GM23338 (cell line): ENCODE measurements around the gene ARHGAP27. TPM values are rescaled to one million over a fixed set of nuclear protein-coding genes. Genes with fewer than 3 reads are reported as not detected.

Experiments
- ATAC-seq: fragments of 200-7000 bp; cut with Tn5 transposase; 3 replicates; pipeline ENCODE4 v1.9.1; 2020
- DNase-seq: peaks from one replicate; pipeline ENCODE4 v3.0.0-alpha.2; 2015; ENCODE audit warnings: low spot score
- H2AFZ ChIP-seq: fragments of 200-600 bp; sonication (generic); 2 replicates; pipeline ENCODE4 v1.8.0; 2016; ENCODE audit warnings: antibody characterized with exemption, mild to moderate bottlenecking, moderate library complexity
- H3F3A ChIP-seq: fragments of 200-600 bp; sonication (generic); replicated peaks from 2 replicates; pipeline ENCODE4 v1.8.0; 2017; ENCODE audit warnings: antibody characterized with exemption, mixed run types, low read depth
- H3K27ac ChIP-seq: fragments of 200-600 bp; sonication (generic); 2 replicates; pipeline ENCODE4 v1.6.1; 2016; ENCODE audit warnings: low read depth
- H3K27me3 ChIP-seq: fragments of 200-600 bp; sonication (generic); 2 replicates; pipeline ENCODE4 v1.8.0; 2016; ENCODE audit warnings: mild to moderate bottlenecking, mixed run types, moderate library complexity; ENCODE audit not compliant: insufficient read depth
- H3K36me3 ChIP-seq: fragments of 200-600 bp; sonication (generic); 2 replicates; pipeline ENCODE4 v1.8.0; 2016; ENCODE audit warnings: mild to moderate bottlenecking; ENCODE audit not compliant: insufficient read depth
- H3K4me1 ChIP-seq: fragments of 200-600 bp; sonication (generic); 2 replicates; pipeline ENCODE4 v1.8.0; 2016; ENCODE audit warnings: mild to moderate bottlenecking, moderate library complexity; ENCODE audit not compliant: insufficient read depth
- H3K4me2 ChIP-seq: fragments of 200-600 bp; sonication (generic); 2 replicates; pipeline ENCODE4 v1.7.1; 2017; ENCODE audit warnings: mixed run types
- H3K4me3 ChIP-seq: fragments of 200-600 bp; sonication (generic); 2 replicates; pipeline ENCODE4 v1.6.1; 2016; ENCODE audit warnings: mixed run types
- H3K79me2 ChIP-seq: fragments of 200-600 bp; sonication (generic); replicated peaks from 2 replicates; pipeline ENCODE4 v1.8.0; 2017; ENCODE audit warnings: mild to moderate bottlenecking; ENCODE audit not compliant: insufficient read depth
- H3K9me2 ChIP-seq: fragments of 200-600 bp; sonication (generic); 2 replicates; pipeline ENCODE4 v1.8.0; 2017; ENCODE audit not compliant: insufficient read depth
- H4K20me1 ChIP-seq: fragments of 200-600 bp; sonication (generic); replicated peaks from 2 replicates; pipeline ENCODE4 v1.8.0; 2017; ENCODE audit warnings: mild to moderate bottlenecking; ENCODE audit not compliant: insufficient read depth
- H3K27ac Mint-ChIP-seq: 2 replicates; pipeline ENCODE4 v1.8.0; 2020; ENCODE audit warnings: inconsistent platforms, mild to moderate bottlenecking, moderate library complexity, mixed read lengths
- H3K27me3 Mint-ChIP-seq: 3 replicates; pipeline ENCODE4 v1.8.0; 2022; ENCODE audit warnings: low read depth, mild to moderate bottlenecking, moderate library complexity, mixed read lengths, inconsistent platforms; ENCODE audit not compliant: insufficient read depth, poor library complexity
- H3K36me3 Mint-ChIP-seq: 3 replicates; pipeline ENCODE4 v1.8.0; 2021; ENCODE audit warnings: low read depth, mild to moderate bottlenecking, inconsistent platforms, moderate library complexity, mixed read lengths
- H3K4me1 Mint-ChIP-seq: 3 replicates; pipeline ENCODE4 v1.8.0; 2020; ENCODE audit warnings: mild to moderate bottlenecking, inconsistent platforms, mixed read lengths
- H3K4me3 Mint-ChIP-seq: 3 replicates; pipeline ENCODE4 v1.8.0; 2021; ENCODE audit warnings: moderate library complexity, mild to moderate bottlenecking, inconsistent platforms, mixed read lengths
- H3K9me3 Mint-ChIP-seq: 3 replicates; pipeline ENCODE4 v1.8.0; 2020; ENCODE audit warnings: moderate library complexity, mild to moderate bottlenecking, inconsistent platforms, mixed read lengths
- CREB1 ChIP-seq: fragments of 250-450 bp; sonication (Bioruptor Pico); IDR thresholded peaks from 2 replicates; pipeline ENCODE4 v1.5.0; 2020; ENCODE audit warnings: low read depth, mild to moderate bottlenecking, moderate library complexity
- CTCF ChIP-seq, 2 experiments: fragments of 200-600 bp in 1 of 2; sonication (generic) in 1 of 2; conservative IDR thresholded peaks; 2 replicates each; pipeline versions ENCODE4 v1.5.1 to v1.6.1; 2016 to 2017; ENCODE audit warnings: antibody characterized with exemption in 2 of 2, low read depth in 2 of 2, mild to moderate bottlenecking in 2 of 2, moderate library complexity in 1 of 2
- EZH2 ChIP-seq: fragments of 200-600 bp; sonication (generic); IDR thresholded peaks from one replicate; pipeline ENCODE4 v1.8.0; 2017; ENCODE audit warnings: antibody characterized with exemption, mild to moderate bottlenecking, low read depth; ENCODE audit not compliant: unreplicated experiment
- JUNB ChIP-seq: IDR thresholded peaks from one replicate; pipeline ENCODE4 v1.6.1; 2016; ENCODE audit warnings: antibody characterized with exemption; ENCODE audit not compliant: unreplicated experiment
- NANOG ChIP-seq: IDR thresholded peaks from 2 replicates; pipeline ENCODE4 v1.6.1; 2016; ENCODE audit warnings: antibody characterized with exemption, borderline replicate concordance
- REST ChIP-seq: IDR thresholded peaks from one replicate; pipeline ENCODE4 v1.6.1; 2018; ENCODE audit warnings: antibody characterized with exemption; ENCODE audit not compliant: unreplicated experiment
- ZNF114 ChIP-seq: fragments of 250-450 bp; sonication (Bioruptor Pico); IDR thresholded peaks from 2 replicates; pipeline ENCODE4 v1.5.0; 2020; ENCODE audit warnings: mild to moderate bottlenecking, moderate library complexity
- polyA plus RNA-seq: library from polyadenylated mRNA; unstranded; fragments of >200 nt; fragmentation: Nextera tagmentation; extraction: Ambion mirVana; gene quantifications from 2 replicates; pipeline ENCODE4 v1.2.1, GENCODE V29; 2016
- total RNA-seq: library from RNA; depleted of rRNA; stranded (reverse); fragments of >200 nt; shearing (Covaris generic); gene quantifications from 2 replicates; pipeline ENCODE4 v1.2.3, GENCODE V29; 2014
- TF ChIP-seq, protein P1 (sequence below): IDR thresholded peaks from 2 replicates; pipeline ENCODE4 v1.6.1; 2016; ENCODE audit warnings: antibody characterized with exemption
- TF ChIP-seq, protein P2 (sequence below): fragments of 250-450 bp; sonication (Bioruptor Pico); IDR thresholded peaks from 2 replicates; pipeline ENCODE4 v1.5.0; 2020; ENCODE audit warnings: mild to moderate bottlenecking, moderate library complexity

ARHGAP27 gene
- total and polyA plus RNA-seq, 2 experiments from 2014 or later: 5.9 to 17.7 TPM

DNA sequence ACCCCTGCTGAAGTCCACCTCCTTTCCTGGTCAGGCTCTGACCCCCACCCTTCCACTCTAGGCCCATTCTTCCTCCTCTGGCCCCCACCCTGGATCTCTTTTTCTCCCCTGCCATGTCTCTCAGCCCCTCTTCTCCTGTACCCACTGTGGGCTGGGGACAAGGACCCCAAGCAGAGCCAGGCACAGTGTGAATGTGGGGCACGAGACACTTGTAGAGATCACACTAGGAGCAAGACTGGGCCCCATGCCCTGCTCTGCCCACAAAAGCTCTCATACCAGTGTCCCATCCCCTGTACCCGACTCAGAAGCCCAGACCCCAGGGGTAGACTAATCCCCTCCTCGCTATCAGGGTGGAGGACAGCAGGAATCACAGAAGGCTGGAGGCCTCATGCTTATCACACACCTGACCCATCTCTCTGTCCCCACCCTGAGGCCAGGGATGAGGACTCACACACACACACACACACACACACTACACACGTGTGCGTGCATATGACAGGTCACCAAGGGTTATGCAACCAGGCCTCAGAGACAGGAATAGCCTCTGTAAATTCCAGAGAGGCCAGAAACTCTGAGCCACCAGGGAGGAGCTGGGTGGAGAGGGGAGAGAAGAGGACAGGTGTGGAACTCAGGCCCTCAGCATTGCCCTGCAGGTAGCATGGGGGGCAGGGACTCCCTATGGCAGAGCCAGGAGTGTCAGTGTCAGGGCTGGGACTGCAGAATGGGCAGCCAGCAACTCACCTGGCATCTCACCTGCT, 21.1 kb downstream of the ARHGAP27 start (continued):
- TF ChIP-seq, protein P1, sequence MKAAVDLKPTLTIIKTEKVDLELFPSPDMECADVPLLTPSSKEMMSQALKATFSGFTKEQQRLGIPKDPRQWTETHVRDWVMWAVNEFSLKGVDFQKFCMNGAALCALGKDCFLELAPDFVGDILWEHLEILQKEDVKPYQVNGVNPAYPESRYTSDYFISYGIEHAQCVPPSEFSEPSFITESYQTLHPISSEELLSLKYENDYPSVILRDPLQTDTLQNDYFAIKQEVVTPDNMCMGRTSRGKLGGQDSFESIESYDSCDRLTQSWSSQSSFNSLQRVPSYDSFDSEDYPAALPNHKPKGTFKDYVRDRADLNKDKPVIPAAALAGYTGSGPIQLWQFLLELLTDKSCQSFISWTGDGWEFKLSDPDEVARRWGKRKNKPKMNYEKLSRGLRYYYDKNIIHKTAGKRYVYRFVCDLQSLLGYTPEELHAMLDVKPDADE: no peak
- TF ChIP-seq ZNF114 (CRISPR knock-in tag): no peak
- TF ChIP-seq NANOG: no peak
- TF ChIP-seq CREB1 (CRISPR knock-in tag): no peak

- no peak for DNase-seq
- Histone ChIP-seq H3K4me3 (no peak overlapping the region), H3K9me2 (no peaks in the 10 kb centered on the region), H3K36me3 (no peaks in the 10 kb centered on the region), H3K27ac (no peak overlapping the region), H3K4me1 (peaks cover 10% of the 10 kb centered on the region), H2AFZ (no peak overlapping the region), H3K27me3 (no peaks in the 10 kb centered on the region), H4K20me1 (no peaks in the 10 kb centered on the region), H3K79me2 (no peaks in the 10 kb centered on the region), H3K4me2 (peak overlapping the region; percentile 55; the same call in 1 of the 2 replicates), H3F3A (no peaks in the 10 kb centered on the region)
- H3K4me1 Mint-ChIP-seq: peaks cover 43% of the 10 kb centered on the region
- no peaks in the 10 kb centered on the region for H3K36me3 Mint-ChIP-seq
- H3K4me3 Mint-ChIP-seq: no peak overlapping the region
- peaks cover 13% of the 10 kb centered on the region for H3K27me3 Mint-ChIP-seq
- H3K27ac Mint-ChIP-seq: peak overlapping the region; percentile 39; the same call in 1 of the 2 replicates
- no peak for ATAC-seq
- no peaks in the 10 kb centered on the region for H3K9me3 Mint-ChIP-seq
- no peak for TF ChIP-seq NANOG
- TF ChIP-seq EZH2: no peak
- TF ChIP-seq ZNF114 (CRISPR knock-in tag): no peak
- TF ChIP-seq REST: no peak
- TF ChIP-seq, protein P2, sequence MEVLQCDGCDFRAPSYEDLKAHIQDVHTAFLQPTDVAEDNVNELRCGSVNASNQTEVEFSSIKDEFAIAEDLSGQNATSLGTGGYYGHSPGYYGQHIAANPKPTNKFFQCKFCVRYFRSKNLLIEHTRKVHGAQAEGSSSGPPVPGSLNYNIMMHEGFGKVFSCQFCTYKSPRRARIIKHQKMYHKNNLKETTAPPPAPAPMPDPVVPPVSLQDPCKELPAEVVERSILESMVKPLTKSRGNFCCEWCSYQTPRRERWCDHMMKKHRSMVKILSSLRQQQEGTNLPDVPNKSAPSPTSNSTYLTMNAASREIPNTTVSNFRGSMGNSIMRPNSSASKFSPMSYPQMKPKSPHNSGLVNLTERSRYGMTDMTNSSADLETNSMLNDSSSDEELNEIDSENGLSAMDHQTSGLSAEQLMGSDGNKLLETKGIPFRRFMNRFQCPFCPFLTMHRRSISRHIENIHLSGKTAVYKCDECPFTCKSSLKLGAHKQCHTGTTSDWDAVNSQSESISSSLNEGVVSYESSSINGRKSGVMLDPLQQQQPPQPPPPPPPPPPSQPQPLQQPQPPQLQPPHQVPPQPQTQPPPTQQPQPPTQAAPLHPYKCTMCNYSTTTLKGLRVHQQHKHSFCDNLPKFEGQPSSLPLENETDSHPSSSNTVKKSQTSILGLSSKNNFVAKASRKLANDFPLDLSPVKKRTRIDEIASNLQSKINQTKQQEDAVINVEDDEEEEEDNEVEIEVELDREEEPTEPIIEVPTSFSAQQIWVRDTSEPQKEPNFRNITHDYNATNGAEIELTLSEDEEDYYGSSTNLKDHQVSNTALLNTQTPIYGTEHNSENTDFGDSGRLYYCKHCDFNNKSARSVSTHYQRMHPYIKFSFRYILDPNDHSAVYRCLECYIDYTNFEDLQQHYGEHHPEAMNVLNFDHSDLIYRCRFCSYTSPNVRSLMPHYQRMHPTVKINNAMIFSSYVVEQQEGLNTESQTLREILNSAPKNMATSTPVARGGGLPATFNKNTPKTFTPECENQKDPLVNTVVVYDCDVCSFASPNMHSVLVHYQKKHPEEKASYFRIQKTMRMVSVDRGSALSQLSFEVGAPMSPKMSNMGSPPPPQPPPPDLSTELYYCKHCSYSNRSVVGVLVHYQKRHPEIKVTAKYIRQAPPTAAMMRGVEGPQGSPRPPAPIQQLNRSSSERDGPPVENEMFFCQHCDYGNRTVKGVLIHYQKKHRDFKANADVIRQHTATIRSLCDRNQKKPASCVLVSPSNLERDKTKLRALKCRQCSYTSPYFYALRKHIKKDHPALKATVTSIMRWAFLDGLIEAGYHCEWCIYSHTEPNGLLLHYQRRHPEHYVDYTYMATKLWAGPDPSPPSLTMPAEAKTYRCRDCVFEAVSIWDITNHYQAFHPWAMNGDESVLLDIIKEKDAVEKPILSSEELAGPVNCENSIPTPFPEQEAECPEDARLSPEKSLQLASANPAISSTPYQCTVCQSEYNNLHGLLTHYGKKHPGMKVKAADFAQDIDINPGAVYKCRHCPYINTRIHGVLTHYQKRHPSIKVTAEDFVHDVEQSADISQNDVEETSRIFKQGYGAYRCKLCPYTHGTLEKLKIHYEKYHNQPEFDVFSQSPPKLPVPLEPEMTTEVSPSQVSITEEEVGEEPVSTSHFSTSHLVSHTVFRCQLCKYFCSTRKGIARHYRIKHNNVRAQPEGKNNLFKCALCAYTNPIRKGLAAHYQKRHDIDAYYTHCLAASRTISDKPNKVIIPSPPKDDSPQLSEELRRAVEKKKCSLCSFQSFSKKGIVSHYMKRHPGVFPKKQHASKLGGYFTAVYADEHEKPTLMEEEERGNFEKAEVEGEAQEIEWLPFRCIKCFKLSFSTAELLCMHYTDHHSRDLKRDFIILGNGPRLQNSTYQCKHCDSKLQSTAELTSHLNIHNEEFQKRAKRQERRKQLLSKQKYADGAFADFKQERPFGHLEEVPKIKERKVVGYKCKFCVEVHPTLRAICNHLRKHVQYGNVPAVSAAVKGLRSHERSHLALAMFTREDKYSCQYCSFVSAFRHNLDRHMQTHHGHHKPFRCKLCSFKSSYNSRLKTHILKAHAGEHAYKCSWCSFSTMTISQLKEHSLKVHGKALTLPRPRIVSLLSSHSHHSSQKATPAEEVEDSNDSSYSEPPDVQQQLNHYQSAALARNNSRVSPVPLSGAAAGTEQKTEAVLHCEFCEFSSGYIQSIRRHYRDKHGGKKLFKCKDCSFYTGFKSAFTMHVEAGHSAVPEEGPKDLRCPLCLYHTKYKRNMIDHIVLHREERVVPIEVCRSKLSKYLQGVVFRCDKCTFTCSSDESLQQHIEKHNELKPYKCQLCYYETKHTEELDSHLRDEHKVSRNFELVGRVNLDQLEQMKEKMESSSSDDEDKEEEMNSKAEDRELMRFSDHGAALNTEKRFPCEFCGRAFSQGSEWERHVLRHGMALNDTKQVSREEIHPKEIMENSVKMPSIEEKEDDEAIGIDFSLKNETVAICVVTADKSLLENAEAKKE (CRISPR knock-in tag): no peak
- no peak for TF ChIP-seq CREB1 (CRISPR knock-in tag)
- TF ChIP-seq JUNB: no peak
- no peak for TF ChIP-seq CTCF (conservative IDR thresholded peaks at IDR 0.05; ENCODE audit: low read depth in 2 of 2)
Measured at GRCh38 chr17:45410144-45411091, 22.3 kb downstream of the ARHGAP27 start.
